HepG2 (cell line): ENCODE results near the gene ABHD3. TPM values are rescaled to one million over a fixed set of nuclear protein-coding genes. Genes with fewer than 3 reads are reported as not detected.

Experiments
- BCL3 ChIP-seq: sonication (generic); formaldehyde crosslinking; IDR thresholded peaks from 2 replicates; pipeline ENCODE4 v1.5.1; 2020; ENCODE audit warnings: mild to moderate bottlenecking, missing genetic modification reagents, moderate library complexity
- FOXC1 ChIP-seq: sonication (generic); formaldehyde crosslinking; IDR thresholded peaks from 2 replicates; pipeline ENCODE4 v1.8.0; 2022; ENCODE audit warnings: mild to moderate bottlenecking, missing genetic modification reagents, borderline replicate concordance
- HMG20A ChIP-seq: IDR thresholded peaks from 2 replicates; pipeline ENCODE4 v1.6.1; 2016; ENCODE audit warnings: borderline replicate concordance
- IKZF1 ChIP-seq: fragments of 450-650 bp; IDR thresholded peaks from 2 replicates; pipeline ENCODE4 v1.7.1; 2016
- NFIC ChIP-seq: IDR thresholded peaks from 2 replicates; pipeline ENCODE4 v1.6.1; 2012; ENCODE audit warnings: mild to moderate bottlenecking, low read length, inconsistent platforms
- PBX3 ChIP-seq: sonication (generic); formaldehyde crosslinking; IDR thresholded peaks from 2 replicates; pipeline ENCODE4 v1.8.1; 2023; ENCODE audit warnings: missing genetic modification reagents, inconsistent platforms, borderline replicate concordance
- PHF20 ChIP-seq: sonication (generic); formaldehyde crosslinking; IDR thresholded peaks from 2 replicates; pipeline ENCODE4 v1.5.0; 2020; ENCODE audit warnings: mild to moderate bottlenecking, missing genetic modification reagents
- RARG ChIP-seq: sonication (generic); formaldehyde crosslinking; IDR thresholded peaks from 2 replicates; pipeline ENCODE4 v1.4.0; 2020; ENCODE audit warnings: low read depth, mild to moderate bottlenecking, missing genetic modification reagents
- SRSF1 ChIP-seq: fragments of 200-400 bp; formaldehyde crosslinking; optimal IDR thresholded peaks from 2 replicates; pipeline ENCODE3; 2017; ENCODE audit warnings: mild to moderate bottlenecking, low read depth, low read length, moderate library complexity
- SRSF9 ChIP-seq: fragments of 200-400 bp; formaldehyde crosslinking; IDR thresholded peaks from 2 replicates; pipeline ENCODE4 v1.6.1; 2018; ENCODE audit warnings: borderline replicate concordance, mild to moderate bottlenecking, low read depth, low read length; ENCODE audit not compliant: insufficient read depth, poor library complexity, severe bottlenecking
- TFDP2 ChIP-seq: sonication (generic); formaldehyde crosslinking; IDR thresholded peaks from 2 replicates; pipeline ENCODE4 v1.4.0; 2020; ENCODE audit warnings: missing genetic modification reagents
- TFE3 ChIP-seq: IDR thresholded peaks from 2 replicates; pipeline ENCODE4 v1.6.1; 2016
- TSC22D2 ChIP-seq: sonication (generic); formaldehyde crosslinking; IDR thresholded peaks from 2 replicates; pipeline ENCODE4 v1.5.1; 2020; ENCODE audit warnings: missing genetic modification reagents, mild to moderate bottlenecking, borderline replicate concordance
- ZBTB49 ChIP-seq: sonication (generic); formaldehyde crosslinking; IDR thresholded peaks from 2 replicates; pipeline ENCODE4 v1.4.0; 2020; ENCODE audit warnings: missing genetic modification reagents, borderline replicate concordance
- ZFP36L1 ChIP-seq: sonication (generic); formaldehyde crosslinking; IDR thresholded peaks from 2 replicates; pipeline ENCODE4 v1.8.0; 2022; ENCODE audit warnings: mild to moderate bottlenecking, missing genetic modification reagents, moderate library complexity
- ZFP37 ChIP-seq: sonication (generic); formaldehyde crosslinking; IDR thresholded peaks from 2 replicates; pipeline ENCODE4 v1.4.0; 2020; ENCODE audit warnings: missing genetic modification reagents, borderline replicate concordance
- ZMAT3 ChIP-seq: sonication (generic); formaldehyde crosslinking; conservative IDR thresholded peaks from 2 replicates; pipeline ENCODE4 v1.7.0; 2021; ENCODE audit warnings: missing genetic modification reagents
- ZNF432 ChIP-seq: sonication (generic); formaldehyde crosslinking; IDR thresholded peaks from 2 replicates; pipeline ENCODE4 v1.5.0; 2020; ENCODE audit warnings: missing genetic modification reagents, mild to moderate bottlenecking, borderline replicate concordance
- ZNF703 ChIP-seq: sonication (generic); formaldehyde crosslinking; IDR thresholded peaks from 2 replicates; pipeline ENCODE4 v1.5.1; 2020; ENCODE audit warnings: missing genetic modification reagents, mild to moderate bottlenecking, moderate library complexity, borderline replicate concordance
- ZNF749 ChIP-seq: sonication (generic); formaldehyde crosslinking; IDR thresholded peaks from 2 replicates; pipeline ENCODE4 v1.8.0; 2022; ENCODE audit warnings: mild to moderate bottlenecking, missing genetic modification reagents, moderate library complexity, borderline replicate concordance
- ZNF773 ChIP-seq: sonication (generic); formaldehyde crosslinking; IDR thresholded peaks from 2 replicates; pipeline ENCODE4 v1.4.0; 2020; ENCODE audit warnings: missing genetic modification reagents, borderline replicate concordance
- ZNF878 ChIP-seq: sonication (generic); formaldehyde crosslinking; IDR thresholded peaks from 2 replicates; pipeline ENCODE4 v1.8.1; 2023; ENCODE audit warnings: mild to moderate bottlenecking, missing genetic modification reagents, moderate library complexity
- polyA plus RNA-seq, 8 experiments: library from polyadenylated mRNA; depleted of rRNA in 3 of 8; stranded (reverse) in 7 of 8; unstranded in 1 of 8; fragments of >200 nt; fragmentation: Illumina TruSeq in 4 of 8; extraction: Trizol in 4 of 8; gene quantifications; 2 replicates each; pipeline versions ENCODE4 v1.2.1 to v1.2.3, GENCODE V29; 2011 to 2016; ENCODE audit warnings: low read depth in 4 of 8, missing spikeins in 1 of 8, mixed read lengths in 1 of 8; ENCODE audit not compliant: insufficient read depth in 1 of 8
- total RNA-seq, 5 experiments: library from RNA; depleted of rRNA; stranded (reverse); fragments of >200 nt; fragmentation: Illumina TruSeq; extraction: Trizol; gene quantifications; 2 replicates each; pipeline ENCODE4 v1.2.3, GENCODE V29; 2016; ENCODE audit warnings: low read depth in 1 of 5

ABHD3 gene
- total and polyA plus RNA-seq, 2 of the 13 experiments (the other 11 are each of a cell fraction or from before 2014, with no cell fraction given) = 32.1 to 40.2 TPM

GRCh38 chr18:21704603-21705364 lies at the start of gene ABHD3 (continued):
- TF ChIP-seq IKZF1 (no peak), TFE3 (CRISPR knock-in tag) (no peak), NFIC (no peak), SRSF9 (no peak), ZBTB49 (CRISPR knock-in tag) (no peak), ZNF773 (CRISPR knock-in tag) (no peak), ZNF878 (CRISPR knock-in tag) (no peak), TSC22D2 (CRISPR knock-in tag) (0 out of 2 replicates have a peak, but pooled peaks have one; percentile 29), TFDP2 (CRISPR knock-in tag) (peak; percentile 73; the same call in 1 of the 2 replicates), ZNF432 (CRISPR knock-in tag) (no peak), RARG (CRISPR knock-in tag) (no peak), BCL3 (no peak), PHF20 (CRISPR knock-in tag) (peak; percentile 46; the same call in 1 of the 2 replicates), ZFP37 (no peak), ZNF703 (CRISPR knock-in tag) (no peak), HMG20A (CRISPR knock-in tag) (no peak), SRSF1 (no peak), ZFP36L1 (CRISPR knock-in tag) (no peak), FOXC1 (no peak; the same call in 1 of the 2 replicates), ZNF749 (CRISPR knock-in tag) (0 out of 2 replicates have a peak, but pooled peaks have one; percentile 68), ZMAT3 (CRISPR knock-in tag) (no peak), PBX3 (CRISPR knock-in tag) (no peak)
